Activated CD4-positive, CD25-positive, alpha-beta regulatory T cell treated with anti-CD3 and anti-CD28 coated beads, Interleukin-2, amount 50 U/mL, for 16 hours (primary cell): ENCODE data around the gene PABPC3.

Experiments used
- DNase-seq: peaks from one replicate; pipeline ENCODE4 v3.0.0-alpha.2; 2020; ENCODE audit warnings: low read depth, low spot score

PABPC3 gene

DNA sequence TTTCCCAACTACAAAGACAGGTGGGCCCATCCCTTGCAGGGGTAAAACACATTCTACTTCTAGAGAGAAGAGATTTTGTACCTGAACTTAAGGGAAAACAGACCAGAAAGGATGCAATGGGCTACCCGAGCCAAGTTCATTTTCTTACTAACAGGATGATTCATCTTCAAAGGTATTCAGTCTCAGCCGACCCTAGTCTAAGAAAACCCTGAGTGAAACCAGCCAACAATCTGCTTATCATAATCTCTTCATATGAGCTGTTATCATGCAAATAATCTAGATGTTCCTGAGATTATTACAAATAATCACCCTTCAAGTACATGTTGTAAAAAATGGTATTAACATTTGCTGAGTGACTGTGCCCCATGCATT, 15.6 kb downstream of the PABPC3 start:
- no peak for DNase-seq

- no peak for DNase-seq
Observed at GRCh38 chr13:25112695-25113255, 16.8 kb downstream of the PABPC3 start.

- peak; percentile 21 for DNase-seq
Observed at GRCh38 chr13:25114220-25114619, 18.3 kb downstream of the PABPC3 start.

DNA sequence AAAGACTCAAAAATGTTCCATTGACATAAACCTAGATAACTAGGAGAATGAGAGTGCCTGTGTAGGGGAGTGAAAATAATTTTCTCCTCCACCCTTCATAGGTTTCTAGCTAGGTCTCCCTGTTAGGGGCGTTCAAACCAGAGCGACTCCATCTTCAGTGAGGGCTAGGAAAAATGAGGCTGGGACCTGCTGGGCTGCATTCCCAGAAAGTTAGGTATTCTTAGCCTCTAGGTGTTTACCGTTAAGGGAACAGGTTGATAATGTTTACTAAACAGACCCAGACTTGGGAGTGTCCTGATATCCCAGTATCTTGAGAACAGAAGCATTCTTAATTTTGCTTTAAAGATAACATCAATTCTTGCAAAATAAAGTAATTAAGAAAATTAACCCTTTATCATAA, 20.1 kb downstream of the PABPC3 start:
- DNase-seq = no peak

- no peak for DNase-seq
Observed at GRCh38 chr13:25117312-25117711, 21.4 kb downstream of the PABPC3 start.

- no peak for DNase-seq
Observed at GRCh38 chr13:25118378-25118905, 22.5 kb downstream of the PABPC3 start.

DNA sequence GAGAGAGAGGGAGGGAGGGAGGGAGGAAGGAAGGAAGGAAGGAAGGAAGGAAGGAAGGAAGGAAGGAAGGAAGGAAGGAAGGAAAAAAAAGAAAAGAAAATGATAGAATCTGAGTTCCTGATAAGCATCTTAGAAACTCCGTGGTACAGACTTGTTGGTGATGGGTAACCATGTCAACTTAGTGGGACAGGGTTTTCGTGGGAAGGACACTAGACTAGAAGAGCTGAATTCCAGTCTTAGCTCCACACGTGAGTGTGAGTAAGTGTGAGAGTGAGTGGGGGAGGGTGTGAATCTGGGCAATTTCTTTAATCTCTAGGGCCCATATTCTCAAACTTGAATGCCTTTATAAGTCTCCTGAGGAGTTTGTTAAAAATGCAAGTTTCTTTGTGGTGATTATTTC, 35.0 kb downstream of the PABPC3 start:
- no peak for DNase-seq

- no peak for DNase-seq
Observed at GRCh38 chr13:25131881-25132420, 36.0 kb downstream of the PABPC3 start.

DNA sequence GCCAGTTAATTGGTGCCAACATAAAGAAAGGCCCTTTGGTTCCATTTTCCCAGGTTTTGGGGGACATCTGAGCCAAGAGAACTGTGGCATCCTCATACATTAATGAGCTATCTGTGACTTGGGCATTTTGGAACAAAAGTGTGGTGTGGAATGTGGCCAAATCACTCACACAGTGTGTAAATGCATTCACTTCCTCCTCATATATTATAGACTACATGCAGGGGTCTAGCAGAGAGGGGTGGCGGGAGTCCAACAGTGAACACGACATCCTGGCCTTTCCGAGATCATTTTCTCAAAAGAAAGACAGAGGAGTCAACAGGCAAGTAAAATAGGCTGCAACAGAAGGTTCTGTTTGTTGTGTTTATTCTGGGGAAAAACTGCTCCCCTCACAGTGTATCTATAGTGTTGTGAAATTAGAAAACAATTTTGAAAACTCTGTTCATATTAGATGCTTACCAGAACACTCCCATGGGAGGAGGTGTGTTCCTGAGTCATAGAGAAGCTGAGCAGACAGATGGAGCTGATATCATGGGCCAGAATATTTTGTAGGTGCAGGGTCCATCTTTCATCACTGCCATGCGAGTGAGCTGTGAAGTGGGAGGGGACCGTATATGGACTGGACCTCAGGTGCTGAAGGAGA, 36.9 kb downstream of the PABPC3 start:
- DNase-seq = no peak

GRCh38 chr13:25135896-25136295, 40.0 kb downstream of the PABPC3 start:
- no peak for DNase-seq

- no peak for DNase-seq
Observed at GRCh38 chr13:25136880-25137787, 41.2 kb downstream of the PABPC3 start.

GRCh38 chr13:25137788-25138115, 41.8 kb downstream of the PABPC3 start:
- DNase-seq = no peak

- DNase-seq = no peak
Observed at GRCh38 chr13:25141042-25141441, 45.1 kb downstream of the PABPC3 start.

- no peak for DNase-seq
Observed at GRCh38 chr13:25143706-25144105, 47.8 kb downstream of the PABPC3 start.

DNA sequence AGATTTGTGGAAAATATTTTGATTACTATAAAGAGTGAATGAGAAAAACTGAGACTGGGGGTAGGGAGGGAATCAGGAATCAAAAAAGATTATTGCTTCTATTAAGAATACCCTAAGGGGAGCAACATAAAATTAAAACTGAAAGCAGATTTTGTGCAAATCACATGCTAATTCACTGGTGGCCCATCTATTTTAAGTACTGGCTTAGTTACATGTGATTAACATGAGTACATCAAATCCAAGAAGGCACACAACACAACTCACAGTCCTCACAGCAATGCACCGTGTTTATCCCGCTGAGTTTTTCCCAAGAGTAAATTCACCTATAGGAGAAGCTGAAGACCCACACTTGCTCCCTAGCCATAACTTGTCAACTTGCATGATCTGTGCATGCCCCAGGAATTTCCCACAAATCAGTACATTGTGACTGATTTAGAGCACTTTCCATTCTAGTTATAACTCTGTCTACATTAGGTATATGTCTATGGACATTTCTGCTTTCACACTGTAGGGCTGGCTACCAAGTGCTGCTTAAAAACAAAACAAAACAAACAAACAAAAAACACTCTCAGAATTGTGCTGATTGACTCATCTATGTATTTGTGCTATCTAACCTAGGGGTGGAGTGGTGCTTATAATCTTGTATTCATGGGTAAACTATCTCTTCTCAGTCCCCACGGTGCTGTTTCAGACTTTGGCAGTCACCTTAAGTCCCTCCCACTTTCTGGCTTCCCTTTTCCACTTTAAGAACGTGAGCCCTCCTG, 51.9 kb downstream of the PABPC3 start:
- DNase-seq = no peak

DNA sequence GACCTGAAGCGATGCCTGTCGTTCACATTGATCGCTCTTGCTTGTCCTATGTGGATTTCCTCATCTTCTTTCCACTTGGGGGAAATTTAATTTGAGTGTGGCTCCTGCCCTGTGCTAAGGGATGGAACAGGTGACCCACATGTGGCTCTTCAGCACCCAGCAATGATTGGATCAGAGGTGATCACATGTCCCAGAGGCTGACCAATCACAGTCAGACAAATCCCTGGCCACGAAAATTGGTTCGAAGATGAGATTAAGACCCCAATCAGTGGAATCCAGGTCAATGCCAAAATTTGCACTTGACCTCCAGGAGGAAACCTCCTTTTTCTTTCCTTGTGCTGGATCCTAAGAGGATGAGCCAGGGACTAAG, 52.5 kb downstream of the PABPC3 start:
- DNase-seq = no peak
